Ishikawa (cell line): ENCODE measurements around the gene TENT5C.

ENCODE experiments used
- CEBPB ChIP-seq: IDR thresholded peaks from 2 replicates; pipeline ENCODE4 v1.6.1; 2012
- CREB1 ChIP-seq: IDR thresholded peaks from 2 replicates; pipeline ENCODE4 v1.6.1; 2012; ENCODE audit warnings: low read depth
- EGR1 ChIP-seq: IDR thresholded peaks from 2 replicates; pipeline ENCODE4 v1.6.1; 2012
- EP300 ChIP-seq: IDR thresholded peaks from 2 replicates; pipeline ENCODE4 v1.6.1; 2012; ENCODE audit warnings: borderline replicate concordance
- FOXM1 ChIP-seq: IDR thresholded peaks from 2 replicates; pipeline ENCODE4 v1.6.1; 2012; ENCODE audit warnings: low read depth, borderline replicate concordance
- MAX ChIP-seq: IDR thresholded peaks from 2 replicates; pipeline ENCODE4 v1.6.1; 2012
- NFIC ChIP-seq: IDR thresholded peaks from 2 replicates; pipeline ENCODE4 v1.6.1; 2012
- RAD21 ChIP-seq: IDR thresholded peaks from 2 replicates; pipeline ENCODE4 v1.6.1; 2012; ENCODE audit warnings: low read depth
- REST ChIP-seq: IDR thresholded peaks from 2 replicates; pipeline ENCODE4 v1.6.1; 2012; ENCODE audit warnings: low read depth, mild to moderate bottlenecking
- TAF1 ChIP-seq: IDR thresholded peaks from 2 replicates; pipeline ENCODE4 v1.6.1; 2012; ENCODE audit warnings: low read depth, mild to moderate bottlenecking
- TCF12 ChIP-seq: IDR thresholded peaks from 2 replicates; pipeline ENCODE4 v1.6.1; 2012; ENCODE audit warnings: low read depth
- TEAD4 ChIP-seq: IDR thresholded peaks from 2 replicates; pipeline ENCODE4 v1.6.1; 2012
- USF1 ChIP-seq: IDR thresholded peaks from 2 replicates; pipeline ENCODE4 v1.6.1; 2012
- YY1 ChIP-seq: IDR thresholded peaks from 2 replicates; pipeline ENCODE4 v1.6.1; 2012; ENCODE audit warnings: low read depth
- ZBTB7A ChIP-seq: IDR thresholded peaks from 2 replicates; pipeline ENCODE4 v1.6.1; 2012; ENCODE audit warnings: low read depth

TENT5C gene

GRCh38 chr1:117610036-117610435 is 4.2 kb downstream of the TENT5C start:
- no peak for TF ChIP-seq NFIC
- TF ChIP-seq TAF1, result no peak
- no peak for TF ChIP-seq USF1
- no peak for TF ChIP-seq ZBTB7A
- no peak for TF ChIP-seq TCF12
- no peak for TF ChIP-seq YY1
- no peak for TF ChIP-seq EGR1
- TF ChIP-seq MAX, result no peak
- TF ChIP-seq TEAD4, result no peak

GRCh38 chr1:117611121-117611601 is 5.3 kb downstream of the TENT5C start:
- no peak for TF ChIP-seq TAF1
- no peak for TF ChIP-seq RAD21
- no peak for TF ChIP-seq EP300
- no peak for TF ChIP-seq YY1
- TF ChIP-seq CEBPB, result no peak
- TF ChIP-seq NFIC, result no peak
- no peak for TF ChIP-seq EGR1
- no peak for TF ChIP-seq MAX
- no peak for TF ChIP-seq TEAD4
- no peak for TF ChIP-seq REST
- TF ChIP-seq USF1, result no peak
- no peak for TF ChIP-seq TCF12
- no peak for TF ChIP-seq FOXM1
- TF ChIP-seq ZBTB7A, result no peak
- no peak for TF ChIP-seq CREB1

GRCh38 chr1:117611894-117612483 is 6.1 kb downstream of the TENT5C start:
- TF ChIP-seq NFIC (no peak), TEAD4 (no peak)

- no peak for TF ChIP-seq MAX
- TF ChIP-seq NFIC, result no peak
- no peak for TF ChIP-seq CREB1
- no peak for TF ChIP-seq EP300
Measured at GRCh38 chr1:117612517-117613248, 6.8 kb downstream of the TENT5C start.

GRCh38 chr1:117613249-117613968 is 7.6 kb downstream of the TENT5C start:
- TF ChIP-seq REST (no peak), MAX (no peak), TEAD4 (no peak), FOXM1 (no peak), EGR1 (no peak), USF1 (no peak), TAF1 (no peak), EP300 (no peak), RAD21 (no peak), CEBPB (no peak), CREB1 (no peak)
